ENCODE results near the gene NDUFB10.

GRCh38 chr16:1929578-1930337, 29.6 kb upstream of the NDUFB10 start:
- TF ChIP-seq CTCF (IDR thresholded peaks at IDR 0.05) (peak; percentile 99), POLR2AphosphoS5 (IDR thresholded peaks at IDR 0.05; ENCODE audit: low read depth, low read length) (peak; percentile 60)
